GM19463 (cell line): ENCODE measurements around the gene KDM1B.
"Not testable (repeated sequence)": the region's sequence is repeated elsewhere in the genome, so short reads cannot be mapped to it uniquely, and the experiment has no call there.

Experiments used
- ATAC-seq: cut with Tn5 transposase; IDR thresholded peaks from one replicate; pipeline ENCODE4 v1.9.1; 2021; ENCODE audit warnings: mild to moderate bottlenecking, moderate library complexity; ENCODE audit not compliant: unreplicated experiment

Gene KDM1B

GRCh38 chr6:18186540-18187250 lies 31.5 kb downstream of the KDM1B start:
- no peak for ATAC-seq

- ATAC-seq, result no peak
Measured at GRCh38 chr6:18187701-18188100, 32.5 kb downstream of the KDM1B start.

- no peak for ATAC-seq
Measured at GRCh38 chr6:18189196-18189595, 34.0 kb downstream of the KDM1B start.

- ATAC-seq, result no peak
Measured at GRCh38 chr6:18192026-18192425, 36.8 kb downstream of the KDM1B start.

- ATAC-seq, result no peak
Measured at GRCh38 chr6:18203786-18204185, 48.6 kb downstream of the KDM1B start.

- ATAC-seq, result no peak
Measured at GRCh38 chr6:18204691-18205090, 49.5 kb downstream of the KDM1B start.

GRCh38 chr6:18206591-18206990 lies 51.4 kb downstream of the KDM1B start:
- no peak for ATAC-seq

- no peak for ATAC-seq
Measured at GRCh38 chr6:18207438-18207837, 52.2 kb downstream of the KDM1B start.

GRCh38 chr6:18207949-18208348 lies 52.7 kb downstream of the KDM1B start:
- no peak for ATAC-seq

GRCh38 chr6:18208778-18209177 lies 53.6 kb downstream of the KDM1B start:
- ATAC-seq, result not testable (repeated sequence)

GRCh38 chr6:18209539-18210197 lies 54.4 kb downstream of the KDM1B start:
- ATAC-seq, result no peak

GRCh38 chr6:18210707-18211106 lies 55.5 kb downstream of the KDM1B start:
- no peak for ATAC-seq

GRCh38 chr6:18211338-18211737 lies 56.1 kb downstream of the KDM1B start:
- ATAC-seq, result peak; percentile 91

GRCh38 chr6:18212231-18212630 lies 57.0 kb downstream of the KDM1B start:
- ATAC-seq, result no peak

GRCh38 chr6:18213439-18213838 lies 58.2 kb downstream of the KDM1B start:
- ATAC-seq, result no peak

GRCh38 chr6:18214003-18214402 lies 58.8 kb downstream of the KDM1B start:
- peak; percentile 34 for ATAC-seq

- no peak for ATAC-seq
Measured at GRCh38 chr6:18215436-18215835, 60.2 kb downstream of the KDM1B start.

GRCh38 chr6:18216411-18216810 lies 61.2 kb downstream of the KDM1B start:
- ATAC-seq, result no peak

GRCh38 chr6:18218233-18218632 lies 63.0 kb downstream of the KDM1B start:
- ATAC-seq, result no peak

GRCh38 chr6:18219591-18219990 lies 64.4 kb downstream of the KDM1B start:
- ATAC-seq, result no peak

GRCh38 chr6:18221288-18221615 lies 66.0 kb downstream of the KDM1B start:
- no peak for ATAC-seq

- not testable (repeated sequence) for ATAC-seq
Measured at GRCh38 chr6:18226451-18227105, 71.4 kb downstream of the KDM1B start.
